ENCODE measurements around the gene PRDM1.

Gene PRDM1

DNA sequence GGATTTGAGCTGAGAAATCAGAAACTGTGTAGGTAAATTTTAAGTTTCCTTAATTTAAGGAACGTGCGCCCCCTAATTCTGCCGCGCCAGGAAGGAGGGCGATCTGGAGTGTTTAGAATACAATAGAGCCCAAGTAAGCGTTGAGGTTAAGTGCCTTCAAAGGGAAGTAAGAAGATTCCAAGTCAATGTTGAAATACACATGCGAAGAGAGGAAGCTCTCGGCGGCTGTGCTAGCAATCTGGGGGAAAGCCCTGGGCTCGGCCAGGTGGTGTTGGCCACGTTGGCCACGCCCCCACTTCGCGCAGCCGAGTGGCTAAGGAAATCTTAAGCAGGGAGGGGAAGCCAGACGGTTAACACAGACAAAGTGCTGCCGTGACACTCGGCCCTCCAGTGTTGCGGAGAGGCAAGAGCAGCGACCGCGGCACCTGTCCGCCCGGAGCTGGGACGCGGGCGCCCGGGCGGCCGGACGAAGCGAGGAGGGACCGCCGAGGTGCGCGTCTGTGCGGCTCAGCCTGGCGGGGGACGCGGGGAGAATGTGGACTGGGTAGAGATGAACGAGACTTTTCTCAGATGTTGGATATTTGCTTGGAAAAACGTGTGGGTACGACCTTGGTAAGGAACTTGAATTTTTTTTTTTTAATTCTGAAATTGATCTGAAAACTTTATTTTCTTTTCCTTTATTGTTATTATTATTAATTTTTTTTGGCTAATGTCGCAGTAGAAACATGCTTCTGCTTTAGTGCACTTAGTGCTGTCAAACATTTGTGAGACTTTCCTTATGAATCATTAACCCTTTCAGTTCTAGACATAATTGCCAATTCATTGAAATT is at the start of gene PRDM1:
TSS of gene PRDM1 (plus strand) at position 353 of the 830 bp plus-strand sequence. CDS start at position 571, 218 bp downstream.
- DNase-seq = peak; percentile 80

DNA sequence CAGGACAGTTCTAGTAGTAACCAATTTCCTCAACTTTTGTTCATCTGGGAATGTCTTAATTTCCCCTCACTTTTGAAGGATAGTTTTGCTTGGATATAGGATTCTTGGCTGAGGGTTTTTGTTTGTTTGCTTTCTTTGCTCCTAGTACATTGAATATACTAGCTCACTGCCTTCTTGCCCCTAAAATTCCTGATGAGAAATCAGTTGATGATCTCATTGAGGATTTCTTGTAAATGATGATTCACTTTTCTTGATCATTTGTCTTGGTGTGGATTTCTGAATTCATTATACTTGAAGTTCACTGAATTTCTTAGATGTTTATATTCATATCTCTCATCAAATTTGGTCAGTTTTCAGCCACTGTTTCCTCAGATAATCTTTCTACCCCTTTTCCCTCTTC is 49.1 kb upstream of the PRDM1 start:
- no peak for DNase-seq

DNA sequence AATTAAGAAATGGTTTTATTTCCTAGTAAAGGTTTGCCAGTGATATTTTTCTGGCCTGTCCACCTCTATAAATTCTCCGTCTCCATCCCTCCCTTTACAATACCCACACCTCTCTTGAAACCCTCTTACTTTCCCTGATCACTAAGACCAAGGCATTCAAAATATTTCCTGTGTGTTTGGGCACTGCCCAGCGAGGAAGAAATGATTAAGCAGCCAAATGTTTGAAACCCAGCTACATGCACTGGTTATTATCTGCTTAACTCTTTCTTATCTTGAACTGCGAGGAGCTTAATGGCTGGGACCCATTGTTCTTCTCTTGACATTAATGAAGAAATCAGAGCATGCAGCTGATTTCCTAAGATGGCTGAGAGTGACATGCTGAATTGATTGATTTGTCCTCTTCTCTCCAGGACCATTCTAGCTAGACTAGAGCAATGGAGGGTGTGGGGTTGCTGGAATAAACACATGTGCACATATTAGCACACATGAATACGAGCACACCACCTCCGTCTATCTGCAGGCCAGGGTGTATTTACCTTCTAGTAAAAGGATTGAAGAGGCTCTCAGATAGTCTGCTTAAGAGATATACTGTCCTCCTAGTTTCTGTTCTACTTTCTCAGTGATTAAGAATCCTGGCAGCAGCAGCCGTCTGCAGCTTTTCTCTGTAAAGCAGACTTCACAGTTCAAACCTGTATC is 46.1 kb upstream of the PRDM1 start:
- DNase-seq = no peak

DNA sequence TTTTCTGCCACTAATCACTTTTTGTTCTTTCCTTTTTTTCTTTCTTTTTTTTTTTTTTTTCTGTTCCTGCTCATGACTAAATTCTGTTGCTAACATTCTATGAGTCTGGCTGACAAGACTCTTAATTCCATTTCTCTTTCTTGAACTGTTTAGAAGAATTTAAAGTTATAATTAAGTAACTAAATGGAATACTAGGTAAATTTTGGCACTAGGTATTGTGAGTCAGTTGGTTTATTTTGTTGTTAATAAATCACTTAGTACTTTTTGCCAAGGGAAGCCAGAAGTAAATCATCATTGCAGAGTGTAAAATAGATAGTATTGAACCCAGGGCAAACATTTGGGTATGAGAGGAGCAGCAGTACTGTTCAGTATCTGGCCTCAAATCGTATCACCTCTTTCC is 42.0 kb upstream of the PRDM1 start:
- no peak for DNase-seq

DNA sequence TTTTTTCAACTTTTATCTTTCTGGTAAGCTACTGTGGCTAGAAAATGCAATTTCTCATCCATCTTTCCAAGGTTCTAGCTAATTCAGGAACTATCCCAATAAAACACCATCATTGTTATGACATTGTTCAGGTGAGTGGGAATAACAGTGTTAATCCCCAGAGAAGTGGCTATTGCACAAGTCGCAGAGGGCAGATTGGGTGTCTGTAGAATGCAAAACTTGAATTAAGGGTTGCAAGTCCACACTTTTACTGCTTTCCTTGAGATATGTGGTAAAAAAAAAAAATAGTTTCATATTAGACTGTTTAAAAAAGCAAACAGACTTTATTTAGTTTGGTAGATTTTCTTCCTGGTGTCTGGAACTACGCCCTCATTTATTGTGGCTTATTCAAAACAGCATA is 41.1 kb upstream of the PRDM1 start:
- no peak for DNase-seq

DNA sequence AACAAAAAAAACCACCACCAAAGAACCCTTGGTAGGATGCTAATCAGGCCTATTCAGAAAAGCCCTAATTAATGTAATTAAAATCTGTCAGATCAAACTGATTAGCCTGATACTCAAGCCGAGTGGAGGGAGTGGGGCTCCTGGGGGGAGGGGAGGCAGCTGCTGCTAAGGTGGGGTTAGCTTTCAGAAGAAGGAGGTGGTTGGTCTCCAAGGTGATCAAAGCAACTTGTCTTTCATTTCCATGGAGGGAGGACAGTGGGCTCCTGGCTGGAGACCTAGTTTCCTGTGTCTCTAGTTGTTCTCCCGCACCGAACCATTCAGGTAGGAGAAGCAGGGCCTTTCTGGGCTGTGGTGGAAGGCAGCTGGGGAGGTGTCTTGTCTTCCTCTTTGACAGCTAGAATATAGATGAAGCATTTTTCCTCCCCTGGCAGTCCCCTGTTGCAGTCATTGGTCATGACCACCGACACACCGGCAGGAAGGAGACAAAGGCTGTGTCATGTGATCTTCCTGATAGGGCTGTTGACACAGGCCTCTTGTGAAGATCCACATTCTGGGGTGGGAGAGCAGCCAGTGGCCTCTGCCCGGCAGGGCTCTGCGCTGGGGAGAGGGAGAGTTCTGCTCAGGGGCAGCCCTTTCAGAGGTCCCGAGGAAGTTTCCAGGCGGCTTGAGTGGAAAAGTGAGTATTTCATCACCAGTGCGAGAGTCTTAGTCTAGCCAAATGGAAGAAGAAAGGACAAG is 39.9 kb upstream of the PRDM1 start:
- no peak for DNase-seq

DNA sequence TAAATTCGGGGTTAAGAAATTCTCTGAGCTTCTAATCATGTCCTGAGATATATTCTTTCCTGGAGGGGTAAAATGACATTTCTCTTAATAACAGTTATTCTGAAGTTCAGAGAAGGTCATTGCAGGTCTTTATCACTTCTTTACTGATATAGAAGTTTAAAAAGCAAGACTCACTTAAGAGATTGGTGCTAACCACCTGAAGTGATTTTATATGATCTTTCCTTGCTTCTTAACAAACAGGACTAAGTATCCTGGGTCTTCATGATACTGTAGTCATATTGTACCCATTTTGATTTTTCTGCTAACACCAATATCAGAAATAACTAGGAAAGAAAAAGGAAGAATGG is 39.3 kb upstream of the PRDM1 start:
- DNase-seq = no peak

DNA sequence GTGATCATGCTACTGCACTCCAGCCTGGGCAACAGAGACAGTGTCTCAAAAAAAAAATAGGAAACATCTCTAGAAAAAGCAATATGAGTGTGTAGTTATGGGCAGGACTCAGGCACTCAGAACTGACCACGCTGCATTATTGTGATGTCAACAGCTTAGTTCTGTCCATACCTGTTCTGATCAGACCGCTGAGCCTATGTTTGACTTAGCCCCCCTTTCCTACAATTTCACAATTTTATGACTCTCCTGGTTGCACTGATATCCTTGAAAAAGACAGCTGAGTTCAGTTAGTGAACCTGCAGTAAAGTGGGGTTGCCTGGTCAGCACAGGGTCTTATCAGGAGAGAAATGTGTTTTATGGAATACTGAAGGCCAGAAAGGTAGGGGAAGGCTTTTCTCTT is 37.8 kb upstream of the PRDM1 start:
- DNase-seq = no peak

DNA sequence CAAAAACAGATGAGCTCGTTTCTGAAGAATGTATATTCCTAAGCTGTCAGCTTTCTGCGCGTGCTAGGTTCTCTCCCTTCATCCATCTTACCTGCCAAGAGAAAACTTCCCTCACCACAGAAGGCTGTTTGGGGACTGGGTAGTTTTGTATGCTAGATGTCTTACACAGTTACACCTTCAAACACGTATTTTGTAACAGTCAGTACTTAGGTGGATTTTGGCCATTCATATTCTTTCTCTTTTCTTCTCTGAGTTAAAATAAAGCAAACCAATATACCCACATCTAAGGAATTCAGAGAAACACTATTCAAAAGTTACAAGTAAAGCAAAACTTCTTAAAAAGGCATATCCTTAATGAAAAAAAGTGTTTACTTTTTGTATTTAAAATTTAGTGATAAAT is 35.6 kb upstream of the PRDM1 start:
- DNase-seq = no peak

DNA sequence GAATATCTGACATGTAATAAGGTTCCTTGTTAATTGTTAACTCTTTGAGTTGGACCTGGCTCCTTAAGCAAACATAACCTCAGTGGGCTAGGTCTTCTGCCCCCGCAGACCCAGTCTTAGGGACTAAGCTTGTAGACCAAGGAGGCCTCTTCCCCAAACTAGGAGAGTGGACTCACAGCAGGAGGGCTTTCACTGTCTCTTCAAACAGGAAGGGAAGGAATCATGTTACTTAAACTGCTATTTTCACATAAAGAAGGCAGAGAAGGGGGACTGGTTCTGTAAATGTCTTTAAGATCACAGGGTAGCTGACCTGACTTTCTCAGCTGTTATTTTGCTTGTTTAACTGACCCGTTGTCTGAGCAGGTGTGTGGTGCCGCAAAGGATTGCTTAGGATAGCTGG is 34.9 kb upstream of the PRDM1 start:
- no peak for DNase-seq

DNA sequence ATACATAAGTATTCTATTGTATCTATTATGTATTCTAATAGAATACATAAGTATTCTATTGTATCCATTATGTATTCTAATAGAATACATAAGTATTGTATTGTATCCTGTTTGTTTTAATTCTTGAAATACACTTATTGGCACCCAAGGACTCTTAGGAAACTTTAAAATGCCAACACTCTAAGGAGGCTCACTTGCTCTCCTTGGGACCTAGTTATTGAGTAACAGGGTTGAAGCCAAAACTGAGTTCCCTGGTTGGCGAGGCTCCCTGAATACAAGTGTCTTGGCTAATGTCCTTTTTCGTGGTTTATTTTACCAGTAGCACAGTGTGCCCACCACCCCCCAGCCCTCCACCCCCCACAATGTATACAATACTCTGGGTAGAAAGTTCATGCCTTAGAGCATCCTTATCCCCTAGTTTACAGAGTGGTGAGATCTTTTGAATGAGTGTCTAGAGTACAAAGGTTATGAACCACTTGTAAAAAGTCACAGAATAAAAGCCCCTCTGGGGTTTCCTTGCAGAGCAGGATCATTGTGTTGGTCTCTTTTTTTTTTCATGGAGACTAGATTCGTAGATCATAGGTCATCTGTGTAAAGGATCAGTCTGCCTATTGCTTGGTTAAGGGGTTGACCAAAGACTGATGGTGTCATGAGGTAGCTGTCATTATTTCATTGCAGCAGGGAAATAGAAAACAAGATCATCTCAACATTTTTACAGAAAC is 32.5 kb upstream of the PRDM1 start:
- no peak for DNase-seq

DNA sequence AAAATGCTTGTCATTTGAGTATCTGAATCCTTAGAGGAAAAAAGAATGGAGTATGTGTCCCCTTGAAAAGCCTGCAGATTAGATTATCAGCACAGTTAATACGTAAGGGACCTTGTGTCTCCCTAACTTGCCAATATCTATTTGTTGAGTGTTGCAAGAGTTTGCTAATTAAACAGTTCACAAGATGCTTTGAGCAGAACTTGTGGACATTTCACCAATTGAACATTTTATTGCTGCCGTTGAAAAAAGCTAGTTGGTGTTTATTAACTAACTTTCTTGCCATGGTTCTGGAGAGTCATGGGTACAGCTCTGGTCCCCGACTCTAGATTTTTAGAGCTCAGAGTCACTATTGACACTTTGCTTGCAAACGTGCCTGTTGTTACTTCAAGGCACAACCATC is 30.6 kb upstream of the PRDM1 start:
- DNase-seq = no peak

DNA sequence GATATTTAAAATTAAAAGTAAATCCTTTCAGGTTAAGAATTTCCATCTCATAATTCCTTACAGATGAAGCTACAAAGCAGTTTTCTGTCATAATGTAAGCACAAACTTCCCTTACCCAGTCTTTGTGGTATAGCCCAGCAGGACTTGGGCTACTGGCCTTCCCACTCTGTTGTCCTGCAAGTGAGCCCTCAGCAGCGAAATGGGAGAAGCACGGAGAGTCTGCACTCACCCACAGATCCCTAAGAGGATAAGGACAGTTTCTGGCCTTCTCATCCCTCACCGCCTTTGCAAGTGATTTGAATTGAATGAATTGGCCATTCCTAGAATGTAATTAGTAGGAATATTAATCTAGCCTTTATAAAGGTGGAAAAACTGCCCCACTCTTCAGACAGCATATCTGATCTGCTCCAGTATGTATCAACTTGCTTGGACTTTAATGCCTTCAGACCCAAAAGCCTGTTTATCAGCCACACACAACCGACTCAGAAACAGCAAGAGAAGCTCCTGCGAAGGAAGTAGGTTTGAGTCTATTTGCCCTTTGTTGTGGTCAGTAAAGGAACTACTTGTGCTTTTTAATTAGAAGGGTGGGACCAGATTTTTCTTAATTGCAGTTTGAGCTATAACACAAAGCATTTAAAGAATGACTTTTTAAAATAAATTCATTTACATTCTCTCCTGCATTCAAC is 29.9 kb upstream of the PRDM1 start:
- DNase-seq = no peak

DNA sequence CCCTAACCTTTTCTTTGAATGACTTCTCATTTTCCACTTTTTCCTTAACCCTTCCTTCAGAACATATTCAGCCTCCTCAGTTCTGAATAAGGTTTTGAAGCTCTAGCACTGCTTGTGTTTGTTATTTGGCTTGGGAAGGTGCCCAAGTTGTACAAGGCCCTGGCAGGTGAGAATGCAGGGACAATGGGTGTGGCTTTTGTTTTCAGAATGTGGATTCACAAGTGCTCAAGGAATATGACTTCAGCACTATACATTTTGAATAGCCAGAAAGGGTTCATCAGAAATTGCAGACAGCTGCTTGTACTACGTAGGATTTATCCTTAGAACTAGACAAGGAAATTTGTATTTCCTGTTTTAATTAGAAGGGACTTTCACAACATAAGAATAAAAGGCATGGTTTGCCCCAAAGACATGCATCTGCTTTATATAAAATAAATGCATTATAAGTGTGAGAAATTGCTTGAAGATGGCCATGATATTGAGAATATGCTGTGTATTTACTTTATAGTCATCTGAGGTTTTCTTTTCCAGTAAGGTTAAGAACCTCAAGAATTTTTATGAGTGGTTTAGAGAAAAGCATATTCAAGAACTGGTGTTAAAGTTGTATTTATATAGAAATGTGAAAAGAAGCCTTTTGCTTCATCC is 29.3 kb upstream of the PRDM1 start:
- no peak for DNase-seq

DNA sequence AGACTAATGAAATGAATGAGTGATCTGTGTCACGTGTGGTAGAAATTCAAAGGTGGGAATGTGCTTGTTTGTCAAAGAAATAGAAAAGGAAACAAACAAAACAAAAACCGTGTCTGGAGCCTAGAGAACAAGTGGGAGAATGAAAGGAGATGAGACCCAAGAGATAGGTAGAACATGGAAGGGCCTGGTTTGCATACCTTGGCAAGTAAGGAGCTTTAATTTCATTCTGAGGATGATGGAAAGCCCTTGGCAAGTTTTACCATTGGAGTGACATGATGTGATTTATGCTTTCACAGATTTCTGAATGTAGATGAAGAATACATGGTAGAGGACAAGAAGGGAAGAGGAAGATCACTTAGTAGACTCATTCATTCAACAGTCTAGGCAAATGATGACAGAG is 26.8 kb upstream of the PRDM1 start:
- DNase-seq = no peak

DNA sequence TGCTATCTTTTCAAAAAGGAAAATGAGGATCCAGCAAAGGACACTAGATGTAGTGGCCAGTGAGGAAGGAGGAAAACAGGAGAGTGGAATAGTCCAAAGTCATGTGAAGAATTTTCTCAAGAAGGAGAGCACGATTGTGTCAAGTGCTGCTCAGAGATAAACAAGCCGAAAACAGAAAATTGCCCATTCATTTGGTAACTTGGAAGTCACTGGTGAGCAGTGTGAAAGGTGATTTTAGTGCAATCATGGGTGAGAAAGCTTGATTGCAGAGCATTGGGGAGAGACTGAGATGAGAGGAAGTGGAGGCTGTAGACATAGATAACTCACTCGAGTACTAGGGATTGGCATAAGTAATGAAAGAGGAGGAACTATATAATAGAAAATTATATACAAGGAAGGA is 26.0 kb upstream of the PRDM1 start:
- DNase-seq = no peak

DNA sequence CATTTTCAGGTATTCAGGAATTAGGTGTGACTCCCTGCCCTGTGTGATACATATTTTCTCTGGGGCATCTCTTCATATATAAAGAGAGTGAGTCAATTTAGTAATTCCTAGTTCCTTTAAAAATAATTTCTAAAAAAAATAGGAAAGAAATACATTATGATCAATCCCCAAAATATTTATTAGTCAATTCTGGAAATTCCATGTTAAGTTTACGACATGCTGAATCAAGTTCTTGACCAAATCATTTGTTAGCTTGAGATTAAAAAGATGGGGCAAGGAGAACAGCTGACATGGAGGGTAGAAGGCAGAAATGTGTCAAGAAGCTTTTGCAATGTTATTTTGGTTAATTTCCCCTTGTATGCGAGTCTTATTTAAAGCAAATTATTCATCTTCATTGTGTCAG is 22.7 kb upstream of the PRDM1 start:
- no peak for DNase-seq

DNA sequence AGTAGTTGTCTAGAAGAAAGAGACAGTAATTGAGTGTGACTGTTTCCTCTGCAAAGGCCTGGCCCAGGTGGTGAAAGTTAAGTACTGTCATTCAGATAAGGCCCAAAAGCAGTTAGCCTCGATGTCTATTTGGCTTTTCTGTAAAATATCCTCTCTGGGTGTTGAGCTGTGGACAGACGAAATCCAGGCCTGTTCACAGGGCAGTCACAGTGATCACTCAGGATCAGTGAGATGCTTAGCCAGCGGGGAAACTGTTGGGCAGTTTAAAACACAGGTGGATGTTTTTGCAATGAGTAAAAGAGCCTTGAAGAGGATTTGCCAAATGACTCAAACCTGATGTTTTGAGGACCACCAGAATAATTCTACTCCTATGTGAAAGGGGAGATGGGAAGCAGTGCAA is 22.0 kb upstream of the PRDM1 start:
- DNase-seq = no peak

DNA sequence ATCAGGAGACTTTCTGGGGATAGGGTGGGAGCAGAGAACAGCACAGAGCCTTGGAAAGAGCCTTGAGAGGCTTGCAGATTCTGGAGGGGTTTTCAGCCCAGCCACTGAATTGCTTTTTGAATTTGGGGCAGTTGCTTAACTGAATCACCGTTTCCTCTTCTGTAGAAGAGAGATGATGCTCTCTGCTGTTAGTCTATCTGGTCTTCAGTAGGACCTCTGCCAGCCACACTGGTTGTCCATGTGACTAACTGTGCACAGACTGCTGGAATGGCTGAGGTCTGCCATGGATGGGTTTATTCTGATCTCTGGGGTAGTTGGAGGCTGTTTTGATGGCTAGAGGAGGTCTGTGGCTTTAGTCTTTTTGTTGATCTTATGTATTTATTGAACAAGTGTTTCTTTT is 21.4 kb upstream of the PRDM1 start:
- DNase-seq = no peak

DNA sequence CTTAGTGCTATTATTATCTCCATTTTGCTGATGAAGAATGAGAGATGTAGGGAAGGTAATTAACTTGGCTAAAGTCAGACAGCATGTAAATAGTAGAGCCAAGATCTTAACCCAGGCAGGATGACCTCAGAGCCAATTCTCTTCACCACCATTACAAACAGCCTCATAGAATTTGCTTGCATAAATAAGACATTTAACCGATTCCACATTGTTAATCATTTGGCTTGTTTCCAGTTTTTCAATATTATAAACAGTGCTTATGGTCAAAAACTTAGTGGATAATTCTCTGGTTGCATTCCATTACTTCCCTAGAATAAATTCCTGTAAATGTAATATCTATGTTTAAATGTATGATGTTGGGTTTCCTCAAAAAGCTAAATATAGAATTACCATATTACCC is 19.1 kb upstream of the PRDM1 start:
- DNase-seq = no peak

DNA sequence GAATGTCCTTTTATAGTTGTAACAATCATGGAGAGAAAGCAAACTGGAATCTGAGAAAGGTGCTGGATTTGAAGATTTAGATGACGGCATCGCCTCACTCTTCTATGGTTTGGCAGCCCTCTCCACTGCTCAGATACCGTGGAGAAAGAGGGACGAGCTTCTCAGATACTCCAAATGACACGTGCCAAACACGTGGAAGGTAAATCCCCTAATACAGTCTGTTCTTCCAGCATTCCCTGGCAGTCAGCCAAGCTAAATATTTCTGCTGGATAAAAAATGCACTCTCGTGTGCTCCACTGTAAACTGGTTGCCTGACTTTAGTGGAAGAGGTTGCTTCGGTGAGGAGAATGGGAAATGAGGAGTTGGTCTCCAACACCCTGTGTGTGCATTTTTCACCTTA is 16.7 kb upstream of the PRDM1 start:
- DNase-seq = no peak

DNA sequence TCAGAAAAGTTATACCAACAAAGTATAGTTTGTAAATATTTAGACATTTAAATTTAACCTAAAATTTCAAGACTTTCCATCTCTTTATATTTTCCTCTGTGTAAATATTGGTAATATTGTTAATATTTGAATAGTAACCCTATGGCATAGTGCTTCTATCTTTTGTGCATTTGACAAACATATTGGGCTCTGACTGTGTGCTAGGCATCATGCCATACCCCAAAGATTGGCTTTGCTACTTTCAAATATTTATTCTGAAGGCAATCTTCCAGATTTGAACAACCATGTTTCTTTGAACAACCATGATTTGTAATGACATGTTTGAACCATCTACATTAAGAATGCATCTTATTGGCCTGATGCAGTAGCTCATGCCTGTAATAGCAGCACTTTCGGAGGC is 15.5 kb upstream of the PRDM1 start:
- DNase-seq = no peak

All from activated CD4-positive, alpha-beta T cell treated with anti-CD3 and anti-CD28 coated beads for 48 hours (primary cell).